DOHH2 (cell line): ENCODE results near the gene NAP1L4.

Experiments used
- EZH2phosphoT487 ChIP-seq: fragments of 200-600 bp; sonication (generic); IDR thresholded peaks from 2 replicates; pipeline ENCODE4 v1.6.1; 2017; ENCODE audit warnings: borderline replicate concordance, mild to moderate bottlenecking, antibody characterized with exemption, low read length, moderate library complexity, mixed read lengths
- TF ChIP-seq, protein P1 (sequence below): fragments of 200-600 bp; sonication (generic); IDR thresholded peaks from one replicate; pipeline ENCODE4 v1.5.1; 2014; ENCODE audit warnings: antibody characterized with exemption, mild to moderate bottlenecking, low read depth, low read length; ENCODE audit not compliant: poor library complexity, severe bottlenecking

DNA sequence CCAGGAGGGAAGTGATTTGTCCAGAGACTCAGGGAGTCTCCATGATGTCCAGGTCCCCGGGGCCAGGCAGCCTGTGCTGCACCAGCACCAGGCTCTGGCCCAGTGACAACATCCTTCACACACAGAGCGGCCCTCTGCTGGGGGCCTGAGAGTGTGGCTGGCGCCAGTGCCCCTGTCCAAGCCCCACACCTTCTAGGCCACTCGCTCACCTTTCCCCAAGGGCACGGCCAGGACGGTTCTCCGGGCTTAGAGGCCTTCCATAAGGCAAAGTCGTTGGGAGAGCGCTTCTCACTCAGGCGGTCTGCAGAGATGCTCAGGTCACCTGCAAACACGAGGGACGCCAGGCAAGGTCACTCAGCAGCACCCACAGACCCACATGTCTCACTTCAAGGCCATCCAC is 27.9 kb upstream of the NAP1L4 start:
- TF ChIP-seq, protein P1, sequence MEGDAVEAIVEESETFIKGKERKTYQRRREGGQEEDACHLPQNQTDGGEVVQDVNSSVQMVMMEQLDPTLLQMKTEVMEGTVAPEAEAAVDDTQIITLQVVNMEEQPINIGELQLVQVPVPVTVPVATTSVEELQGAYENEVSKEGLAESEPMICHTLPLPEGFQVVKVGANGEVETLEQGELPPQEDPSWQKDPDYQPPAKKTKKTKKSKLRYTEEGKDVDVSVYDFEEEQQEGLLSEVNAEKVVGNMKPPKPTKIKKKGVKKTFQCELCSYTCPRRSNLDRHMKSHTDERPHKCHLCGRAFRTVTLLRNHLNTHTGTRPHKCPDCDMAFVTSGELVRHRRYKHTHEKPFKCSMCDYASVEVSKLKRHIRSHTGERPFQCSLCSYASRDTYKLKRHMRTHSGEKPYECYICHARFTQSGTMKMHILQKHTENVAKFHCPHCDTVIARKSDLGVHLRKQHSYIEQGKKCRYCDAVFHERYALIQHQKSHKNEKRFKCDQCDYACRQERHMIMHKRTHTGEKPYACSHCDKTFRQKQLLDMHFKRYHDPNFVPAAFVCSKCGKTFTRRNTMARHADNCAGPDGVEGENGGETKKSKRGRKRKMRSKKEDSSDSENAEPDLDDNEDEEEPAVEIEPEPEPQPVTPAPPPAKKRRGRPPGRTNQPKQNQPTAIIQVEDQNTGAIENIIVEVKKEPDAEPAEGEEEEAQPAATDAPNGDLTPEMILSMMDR, result no peak
- no peak for TF ChIP-seq EZH2phosphoT487
